Neural progenitor cell (in vitro differentiated cells): ENCODE data around the gene KIF5B. TPM values are rescaled to one million over a fixed set of nuclear protein-coding genes. Genes with fewer than 3 reads are reported as not detected.

Source experiments
- DNase-seq: peaks from one replicate; pipeline ENCODE4 v3.0.0-alpha.2; 2016; ENCODE audit warnings: low spot score
- H2AFZ ChIP-seq: fragments of 200-600 bp; sonication (generic); replicated peaks from 2 replicates; pipeline ENCODE4 v1.6.1; 2016; ENCODE audit warnings: antibody characterized with exemption
- H3F3A ChIP-seq: fragments of 200-600 bp; sonication (generic); 2 replicates; pipeline ENCODE4 v1.6.1; 2016; ENCODE audit warnings: antibody characterized with exemption, low read depth
- H3K27ac ChIP-seq: fragments of 200-600 bp; sonication (generic); 2 replicates; pipeline ENCODE4 v1.5.1; 2016; ENCODE audit warnings: mild to moderate bottlenecking
- H3K27me3 ChIP-seq: fragments of 200-600 bp; sonication (generic); 2 replicates; pipeline ENCODE4 v1.6.1; 2016; ENCODE audit warnings: mild to moderate bottlenecking, moderate library complexity
- H3K36me3 ChIP-seq: fragments of 200-600 bp; sonication (generic); 2 replicates; pipeline ENCODE4 v1.5.1; 2016
- H3K4me1 ChIP-seq: fragments of 200-600 bp; sonication (generic); 2 replicates; pipeline ENCODE4 v1.6.1; 2016; ENCODE audit warnings: mixed run types
- H3K4me2 ChIP-seq: fragments of 200-600 bp; sonication (generic); 2 replicates; pipeline ENCODE4 v1.6.1; 2016
- H3K4me3 ChIP-seq: fragments of 200-600 bp; sonication (generic); 2 replicates; pipeline ENCODE4 v1.5.1; 2016
- H3K79me2 ChIP-seq: fragments of 200-600 bp; sonication (generic); 2 replicates; pipeline ENCODE4 v1.6.1; 2016; ENCODE audit warnings: low read depth
- H3K9ac ChIP-seq: fragments of 200-600 bp; sonication (generic); 2 replicates; pipeline ENCODE4 v1.6.1; 2016
- H3K9me3 ChIP-seq: fragments of 200-600 bp; sonication (generic); 2 replicates; pipeline ENCODE4 v1.5.1; 2016; ENCODE audit warnings: low read depth
- H4K20me1 ChIP-seq: fragments of 200-600 bp; sonication (generic); 2 replicates; pipeline ENCODE4 v1.6.1; 2016; ENCODE audit warnings: low read depth
- H3K27ac Mint-ChIP-seq: 3 replicates; pipeline ENCODE4 v1.8.0; 2021; ENCODE audit warnings: mixed read lengths
- H3K27me3 Mint-ChIP-seq: 2 replicates; pipeline ENCODE4 v1.8.0; 2022; ENCODE audit warnings: low read depth, mild to moderate bottlenecking, inconsistent platforms, moderate library complexity, mixed read lengths; ENCODE audit not compliant: insufficient read depth
- H3K36me3 Mint-ChIP-seq: 3 replicates; pipeline ENCODE4 v1.8.0; 2021; ENCODE audit warnings: mixed read lengths
- H3K4me1 Mint-ChIP-seq: 3 replicates; pipeline ENCODE4 v1.8.0; 2021; ENCODE audit warnings: mixed read lengths
- H3K4me3 Mint-ChIP-seq: 3 replicates; pipeline ENCODE4 v1.8.0; 2021; ENCODE audit warnings: mild to moderate bottlenecking, moderate library complexity, mixed read lengths
- H3K9me3 Mint-ChIP-seq: 3 replicates; pipeline ENCODE4 v1.8.0; 2020; ENCODE audit warnings: mixed read lengths
- CTCF ChIP-seq: fragments of 200-600 bp; sonication (generic); IDR thresholded peaks from 2 replicates; pipeline ENCODE4 v1.5.1; 2017; ENCODE audit warnings: antibody characterized with exemption, mild to moderate bottlenecking
- EZH2 ChIP-seq: fragments of 200-600 bp; sonication (generic); IDR thresholded peaks from 2 replicates; pipeline ENCODE4 v1.6.1; 2017; ENCODE audit warnings: antibody characterized with exemption, mild to moderate bottlenecking, moderate library complexity
- EZH2phosphoT487 ChIP-seq: fragments of 200-600 bp; sonication (generic); IDR thresholded peaks from 2 replicates; pipeline ENCODE4 v1.6.1; 2017; ENCODE audit warnings: antibody characterized with exemption
- total RNA-seq: library from RNA; depleted of rRNA; stranded (reverse); fragments of >200 nt; gene quantifications from 2 replicates; pipeline ENCODE4 v1.2.3, GENCODE V29; 2015; ENCODE audit warnings: low replicate concordance

The KIF5B gene
- total RNA-seq, 1 donor from 2014 or later = 131 TPM

- no peaks in the 10 kb centered on the region for H3K79me2 ChIP-seq
- no peaks in the 10 kb centered on the region for H3K9me3 ChIP-seq
- Mint-ChIP-seq H3K36me3 (no peaks in the 10 kb centered on the region), H3K4me3 (no peak overlapping the region), H3K27me3 (peaks cover 2% of the 10 kb centered on the region), H3K27ac (no peak overlapping the region), H3K9me3 (no peaks in the 10 kb centered on the region), H3K4me1 (peaks cover 36% of the 10 kb centered on the region)
- H3K4me2 ChIP-seq = no peak overlapping the region
- H3K27ac ChIP-seq = no peak overlapping the region
- H3K4me3 ChIP-seq = no peak overlapping the region
- H3K9ac ChIP-seq = no peak overlapping the region
- H4K20me1 ChIP-seq = no peaks in the 10 kb centered on the region
- TF ChIP-seq CTCF (no peak), EZH2phosphoT487 (no peak), EZH2 (no peak)
- DNase-seq = no peak
- H3K4me1 ChIP-seq = peaks cover 20% of the 10 kb centered on the region
- no peaks in the 10 kb centered on the region for H3K27me3 ChIP-seq
- H2AFZ ChIP-seq = no peak overlapping the region
- H3F3A ChIP-seq = peaks cover 12% of the 10 kb centered on the region
- H3K36me3 ChIP-seq = no peaks in the 10 kb centered on the region
These were observed 56.4 kb downstream of the KIF5B start for GRCh38 chr10:31999836-32000235.

GRCh38 chr10:31999070-31999660 is 57.1 kb downstream of the KIF5B start:
- Histone ChIP-seq H3K36me3 (no peaks in the 10 kb centered on the region), H3K27me3 (no peaks in the 10 kb centered on the region), H3K9ac (no peak overlapping the region), H3K4me1 (peaks cover 20% of the 10 kb centered on the region), H2AFZ (no peak overlapping the region), H3K4me2 (no peak overlapping the region), H3K79me2 (no peaks in the 10 kb centered on the region), H3K9me3 (no peaks in the 10 kb centered on the region), H4K20me1 (no peaks in the 10 kb centered on the region), H3K4me3 (no peak overlapping the region), H3K27ac (no peak overlapping the region), H3F3A (peaks cover 12% of the 10 kb centered on the region)
- H3K27me3 Mint-ChIP-seq = no peaks in the 10 kb centered on the region
- no peak for DNase-seq
- TF ChIP-seq EZH2phosphoT487 = no peak
- no peak for TF ChIP-seq CTCF
- TF ChIP-seq EZH2 = no peak
- peaks cover 31% of the 10 kb centered on the region for H3K4me1 Mint-ChIP-seq
- no peak overlapping the region for H3K27ac Mint-ChIP-seq
- no peaks in the 10 kb centered on the region for H3K9me3 Mint-ChIP-seq
- H3K36me3 Mint-ChIP-seq = no peaks in the 10 kb centered on the region
- H3K4me3 Mint-ChIP-seq = no peak overlapping the region

GRCh38 chr10:31994926-31995325 is 61.3 kb downstream of the KIF5B start:
- Histone ChIP-seq H4K20me1 (no peaks in the 10 kb centered on the region), H3K79me2 (no peaks in the 10 kb centered on the region), H3K4me2 (no peak overlapping the region), H3K27ac (no peak overlapping the region), H3K4me3 (no peak overlapping the region), H3K4me1 (no peaks in the 10 kb centered on the region), H3K9ac (no peak overlapping the region), H2AFZ (no peak overlapping the region), H3K27me3 (no peaks in the 10 kb centered on the region), H3K36me3 (no peaks in the 10 kb centered on the region), H3K9me3 (no peaks in the 10 kb centered on the region), H3F3A (no peaks in the 10 kb centered on the region)
- Mint-ChIP-seq H3K4me3 (no peak overlapping the region), H3K27ac (no peak overlapping the region), H3K9me3 (no peaks in the 10 kb centered on the region), H3K36me3 (no peaks in the 10 kb centered on the region), H3K4me1 (peaks cover 3% of the 10 kb centered on the region), H3K27me3 (no peaks in the 10 kb centered on the region)
- TF ChIP-seq CTCF = no peak
- TF ChIP-seq EZH2phosphoT487 = no peak
- TF ChIP-seq EZH2 = no peak
- DNase-seq = no peak
